ENCODE data around the gene SCN4A.
A peak's percentile ranks its signal among the peaks of the same experiment; 100 is the strongest.
"Not testable (repeated sequence)": the region's sequence is repeated elsewhere in the genome, so short reads cannot be mapped to it uniquely, and the experiment has no call there.

DNA sequence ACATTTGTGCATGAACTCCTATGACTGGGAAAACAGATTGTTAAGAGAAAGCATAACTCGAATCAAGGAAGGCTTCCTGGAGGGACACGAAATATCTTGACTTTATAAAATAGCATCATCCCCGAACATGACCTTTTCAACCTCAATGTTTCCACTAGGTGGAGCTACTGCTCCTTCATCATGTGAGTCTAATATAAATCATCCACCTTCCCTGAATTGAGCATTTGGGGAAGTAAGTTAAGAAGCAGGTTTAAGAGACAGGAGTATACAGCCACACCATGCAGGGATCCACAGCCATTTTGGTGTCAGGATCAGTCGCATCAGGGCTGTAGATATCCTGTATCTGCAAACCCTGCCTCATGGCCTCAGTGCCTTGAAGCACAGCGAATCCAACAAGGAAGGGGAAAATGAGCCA, 68.9 kb downstream of the SCN4A start:
- TF ChIP-seq, protein P1, sequence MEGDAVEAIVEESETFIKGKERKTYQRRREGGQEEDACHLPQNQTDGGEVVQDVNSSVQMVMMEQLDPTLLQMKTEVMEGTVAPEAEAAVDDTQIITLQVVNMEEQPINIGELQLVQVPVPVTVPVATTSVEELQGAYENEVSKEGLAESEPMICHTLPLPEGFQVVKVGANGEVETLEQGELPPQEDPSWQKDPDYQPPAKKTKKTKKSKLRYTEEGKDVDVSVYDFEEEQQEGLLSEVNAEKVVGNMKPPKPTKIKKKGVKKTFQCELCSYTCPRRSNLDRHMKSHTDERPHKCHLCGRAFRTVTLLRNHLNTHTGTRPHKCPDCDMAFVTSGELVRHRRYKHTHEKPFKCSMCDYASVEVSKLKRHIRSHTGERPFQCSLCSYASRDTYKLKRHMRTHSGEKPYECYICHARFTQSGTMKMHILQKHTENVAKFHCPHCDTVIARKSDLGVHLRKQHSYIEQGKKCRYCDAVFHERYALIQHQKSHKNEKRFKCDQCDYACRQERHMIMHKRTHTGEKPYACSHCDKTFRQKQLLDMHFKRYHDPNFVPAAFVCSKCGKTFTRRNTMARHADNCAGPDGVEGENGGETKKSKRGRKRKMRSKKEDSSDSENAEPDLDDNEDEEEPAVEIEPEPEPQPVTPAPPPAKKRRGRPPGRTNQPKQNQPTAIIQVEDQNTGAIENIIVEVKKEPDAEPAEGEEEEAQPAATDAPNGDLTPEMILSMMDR (IDR thresholded peaks at IDR 0.05), result peak in 4 of 6 experiments; percentile 18 to 46 (median 41)
- not testable (repeated sequence) for TF ChIP-seq POLR2AphosphoS5, POLR2A (IDR thresholded peaks at IDR 0.05)

All from upper lobe of left lung (tissue), 4 donors.